ENCODE measurements around the gene MYPOP. TPM values are rescaled to one million over a fixed set of nuclear protein-coding genes. Genes with fewer than 3 reads are reported as not detected.

The MYPOP gene
- total and polyA plus RNA-seq, 2 of the 13 experiments (the other 11 are each of a cell fraction or from before 2014, with no cell fraction given): 2.3 to 2.7 TPM

- 0 out of 2 replicates have a peak, but pooled peaks have one; percentile 50 for TF ChIP-seq SP140L (CRISPR knock-in tag; IDR thresholded peaks at IDR 0.05; ENCODE audit: borderline replicate concordance)
- TF ChIP-seq ATRX (CRISPR knock-in tag; IDR thresholded peaks at IDR 0.05; ENCODE audit: borderline replicate concordance): no peak
- 0 out of 2 replicates have a peak, but pooled peaks have one; percentile 29 for TF ChIP-seq NRL (CRISPR knock-in tag; IDR thresholded peaks at IDR 0.05; ENCODE audit: borderline replicate concordance)
- no peak for TF ChIP-seq ZBTB49 (CRISPR knock-in tag; IDR thresholded peaks at IDR 0.05; ENCODE audit: borderline replicate concordance)
- TF ChIP-seq HDAC1 (CRISPR knock-in tag; IDR thresholded peaks at IDR 0.05): peak; percentile 90
- peak; percentile 87 for TF ChIP-seq PRPF4 (IDR thresholded peaks at IDR 0.05; ENCODE audit: low read depth, low read length, poor library complexity, severe bottlenecking)
- peak; percentile 88; the same call in 1 of the 2 replicates for TF ChIP-seq ZNF724P (CRISPR knock-in tag; IDR thresholded peaks at IDR 0.05; ENCODE audit: borderline replicate concordance)
- no peak for TF ChIP-seq DBP (CRISPR knock-in tag; IDR thresholded peaks at IDR 0.05; ENCODE audit: not compliant biosample characterization)
- TF ChIP-seq TCF12 (IDR thresholded peaks at IDR 0.05): no peak
- no peak for TF ChIP-seq TCF12 (CRISPR knock-in tag; IDR thresholded peaks at IDR 0.05)
- TF ChIP-seq SP2 (CRISPR knock-in tag; IDR thresholded peaks at IDR 0.05): no peak
- TF ChIP-seq MTF2 (CRISPR knock-in tag; IDR thresholded peaks at IDR 0.05; ENCODE audit: borderline replicate concordance): no peak
- 0 out of 2 replicates have a peak, but pooled peaks have one; percentile 18 for TF ChIP-seq MLXIP (CRISPR knock-in tag; IDR thresholded peaks at IDR 0.05; ENCODE audit: borderline replicate concordance)
- peak; percentile 47; the same call in 1 of the 2 replicates for TF ChIP-seq TBX3 (IDR thresholded peaks at IDR 0.05; ENCODE audit: borderline replicate concordance)
- no peak for TF ChIP-seq ZNF572 (CRISPR knock-in tag; IDR thresholded peaks at IDR 0.05)
- TF ChIP-seq BHLHE40 (IDR thresholded peaks at IDR 0.05; ENCODE audit: low read length): peak; percentile 99
- TF ChIP-seq ZNF33A (CRISPR knock-in tag; IDR thresholded peaks at IDR 0.05; ENCODE audit: borderline replicate concordance): peak; percentile 99
- TF ChIP-seq MAX (IDR thresholded peaks at IDR 0.05): peak; percentile 80
- peak; percentile 42 for TF ChIP-seq ZKSCAN8 (CRISPR knock-in tag; IDR thresholded peaks at IDR 0.05; ENCODE audit: borderline replicate concordance)
- TF ChIP-seq ZNF124 (CRISPR knock-in tag; IDR thresholded peaks at IDR 0.05): peak; percentile 3; the same call in 1 of the 2 replicates
- no peak for TF ChIP-seq CCAR2 (optimal IDR thresholded peaks at IDR 0.05; ENCODE audit: low read depth, low read length)
- TF ChIP-seq ZBTB7B (CRISPR knock-in tag; IDR thresholded peaks at IDR 0.05): peak; percentile 86
- TF ChIP-seq ZMAT3 (CRISPR knock-in tag; conservative IDR thresholded peaks at IDR 0.05): peak; percentile 66
Measured at GRCh38 chr19:45882652-45883585, 19.5 kb downstream of the MYPOP start (continued).
